ENCODE results near the gene NTSR1.

- TF ChIP-seq, protein P1, sequence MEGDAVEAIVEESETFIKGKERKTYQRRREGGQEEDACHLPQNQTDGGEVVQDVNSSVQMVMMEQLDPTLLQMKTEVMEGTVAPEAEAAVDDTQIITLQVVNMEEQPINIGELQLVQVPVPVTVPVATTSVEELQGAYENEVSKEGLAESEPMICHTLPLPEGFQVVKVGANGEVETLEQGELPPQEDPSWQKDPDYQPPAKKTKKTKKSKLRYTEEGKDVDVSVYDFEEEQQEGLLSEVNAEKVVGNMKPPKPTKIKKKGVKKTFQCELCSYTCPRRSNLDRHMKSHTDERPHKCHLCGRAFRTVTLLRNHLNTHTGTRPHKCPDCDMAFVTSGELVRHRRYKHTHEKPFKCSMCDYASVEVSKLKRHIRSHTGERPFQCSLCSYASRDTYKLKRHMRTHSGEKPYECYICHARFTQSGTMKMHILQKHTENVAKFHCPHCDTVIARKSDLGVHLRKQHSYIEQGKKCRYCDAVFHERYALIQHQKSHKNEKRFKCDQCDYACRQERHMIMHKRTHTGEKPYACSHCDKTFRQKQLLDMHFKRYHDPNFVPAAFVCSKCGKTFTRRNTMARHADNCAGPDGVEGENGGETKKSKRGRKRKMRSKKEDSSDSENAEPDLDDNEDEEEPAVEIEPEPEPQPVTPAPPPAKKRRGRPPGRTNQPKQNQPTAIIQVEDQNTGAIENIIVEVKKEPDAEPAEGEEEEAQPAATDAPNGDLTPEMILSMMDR (conservative IDR thresholded peaks at IDR 0.05): no peak
- no peak for TF ChIP-seq ZFX (IDR thresholded peaks at IDR 0.05)
These were observed 31.7 kb upstream of the NTSR1 start for GRCh38 chr20:62676976-62677375.

Measured in C4-2B (cell line).